ENCODE measurements around the gene MAN1A2. TPM values are rescaled to one million over a fixed set of nuclear protein-coding genes. Genes with fewer than 3 reads are reported as not detected.

Gene MAN1A2
- total and polyA plus RNA-seq, 10 of the 15 experiments (the other 5 are each of a cell fraction or from before 2014, with no cell fraction given) = 2.8 to 23.6 (median 16.0) TPM

DNA sequence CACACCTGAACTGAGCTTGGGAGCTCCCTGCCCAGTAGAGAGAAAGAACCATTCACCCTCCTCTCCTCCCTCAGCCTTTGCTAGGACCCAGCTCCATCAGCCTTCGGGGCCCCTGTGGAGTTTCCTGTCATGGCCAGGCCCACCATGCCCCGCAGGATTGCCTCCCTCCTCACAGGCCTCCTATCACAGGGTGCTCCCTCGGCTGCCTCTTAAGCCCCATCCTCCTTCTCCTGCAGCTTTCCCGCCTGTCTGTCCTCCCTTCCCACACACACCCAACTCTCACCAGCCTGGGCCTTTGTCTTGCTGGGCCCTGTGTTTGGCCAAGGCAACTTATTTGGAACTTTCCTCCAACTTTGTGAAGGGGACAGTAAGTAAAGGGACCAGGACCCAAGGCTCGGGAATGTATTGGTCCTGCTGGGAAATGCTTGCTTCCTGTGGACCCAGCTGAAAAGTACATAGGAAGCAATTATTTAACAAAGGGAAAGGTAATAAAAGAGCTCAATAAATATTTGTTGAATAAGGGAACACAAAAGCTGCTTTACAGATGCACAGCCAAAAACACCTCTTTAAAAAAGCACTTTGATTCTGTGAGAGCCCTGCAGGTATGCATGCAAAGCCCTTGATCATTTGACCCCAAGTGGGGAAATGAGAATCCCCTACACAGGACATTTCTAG lies 207.0 kb downstream of the MAN1A2 start (continued):
- TF ChIP-seq, protein P1, sequence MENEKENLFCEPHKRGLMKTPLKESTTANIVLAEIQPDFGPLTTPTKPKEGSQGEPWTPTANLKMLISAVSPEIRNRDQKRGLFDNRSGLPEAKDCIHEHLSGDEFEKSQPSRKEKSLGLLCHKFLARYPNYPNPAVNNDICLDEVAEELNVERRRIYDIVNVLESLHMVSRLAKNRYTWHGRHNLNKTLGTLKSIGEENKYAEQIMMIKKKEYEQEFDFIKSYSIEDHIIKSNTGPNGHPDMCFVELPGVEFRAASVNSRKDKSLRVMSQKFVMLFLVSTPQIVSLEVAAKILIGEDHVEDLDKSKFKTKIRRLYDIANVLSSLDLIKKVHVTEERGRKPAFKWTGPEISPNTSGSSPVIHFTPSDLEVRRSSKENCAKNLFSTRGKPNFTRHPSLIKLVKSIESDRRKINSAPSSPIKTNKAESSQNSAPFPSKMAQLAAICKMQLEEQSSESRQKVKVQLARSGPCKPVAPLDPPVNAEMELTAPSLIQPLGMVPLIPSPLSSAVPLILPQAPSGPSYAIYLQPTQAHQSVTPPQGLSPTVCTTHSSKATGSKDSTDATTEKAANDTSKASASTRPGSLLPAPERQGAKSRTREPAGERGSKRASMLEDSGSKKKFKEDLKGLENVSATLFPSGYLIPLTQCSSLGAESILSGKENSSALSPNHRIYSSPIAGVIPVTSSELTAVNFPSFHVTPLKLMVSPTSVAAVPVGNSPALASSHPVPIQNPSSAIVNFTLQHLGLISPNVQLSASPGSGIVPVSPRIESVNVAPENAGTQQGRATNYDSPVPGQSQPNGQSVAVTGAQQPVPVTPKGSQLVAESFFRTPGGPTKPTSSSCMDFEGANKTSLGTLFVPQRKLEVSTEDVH (IDR thresholded peaks at IDR 0.05; ENCODE audit: low read depth, partially characterized antibody) = no peak
- TF ChIP-seq DPF2 (IDR thresholded peaks at IDR 0.05) = no peak
- TF ChIP-seq BMI1 (IDR thresholded peaks at IDR 0.05; ENCODE audit: borderline replicate concordance) = no peak
- no peak for TF ChIP-seq WRNIP1 (IDR thresholded peaks at IDR 0.05; ENCODE audit: borderline replicate concordance, low read depth, low read length)
- TF ChIP-seq EED (IDR thresholded peaks at IDR 0.05; ENCODE audit: low read depth) = no peak
- no peak for TF ChIP-seq EGR1 (IDR thresholded peaks at IDR 0.05; ENCODE audit: borderline replicate concordance in 1 of 2, low read depth in 2 of 2, low read length in 2 of 2)
- no peak for TF ChIP-seq PAX5 (IDR thresholded peaks at IDR 0.05; ENCODE audit: borderline replicate concordance, low read depth, low read length)
- no peak for TF ChIP-seq IKZF2 (IDR thresholded peaks at IDR 0.05)
- no peak for TF ChIP-seq BHLHE40 (IDR thresholded peaks at IDR 0.05; ENCODE audit: borderline replicate concordance in 1 of 2, low read depth in 2 of 2, low read length in 1 of 2)
- TF ChIP-seq, protein P2, sequence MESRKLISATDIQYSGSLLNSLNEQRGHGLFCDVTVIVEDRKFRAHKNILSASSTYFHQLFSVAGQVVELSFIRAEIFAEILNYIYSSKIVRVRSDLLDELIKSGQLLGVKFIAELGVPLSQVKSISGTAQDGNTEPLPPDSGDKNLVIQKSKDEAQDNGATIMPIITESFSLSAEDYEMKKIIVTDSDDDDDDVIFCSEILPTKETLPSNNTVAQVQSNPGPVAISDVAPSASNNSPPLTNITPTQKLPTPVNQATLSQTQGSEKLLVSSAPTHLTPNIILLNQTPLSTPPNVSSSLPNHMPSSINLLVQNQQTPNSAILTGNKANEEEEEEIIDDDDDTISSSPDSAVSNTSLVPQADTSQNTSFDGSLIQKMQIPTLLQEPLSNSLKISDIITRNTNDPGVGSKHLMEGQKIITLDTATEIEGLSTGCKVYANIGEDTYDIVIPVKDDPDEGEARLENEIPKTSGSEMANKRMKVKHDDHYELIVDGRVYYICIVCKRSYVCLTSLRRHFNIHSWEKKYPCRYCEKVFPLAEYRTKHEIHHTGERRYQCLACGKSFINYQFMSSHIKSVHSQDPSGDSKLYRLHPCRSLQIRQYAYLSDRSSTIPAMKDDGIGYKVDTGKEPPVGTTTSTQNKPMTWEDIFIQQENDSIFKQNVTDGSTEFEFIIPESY (IDR thresholded peaks at IDR 0.05) = no peak
